ENCODE results near the gene NCK1. TPM values are rescaled to one million over a fixed set of nuclear protein-coding genes. Genes with fewer than 3 reads are reported as not detected.

NCK1 gene
- total RNA-seq, 1 donor from 2014 or later: 43.7 TPM

DNA sequence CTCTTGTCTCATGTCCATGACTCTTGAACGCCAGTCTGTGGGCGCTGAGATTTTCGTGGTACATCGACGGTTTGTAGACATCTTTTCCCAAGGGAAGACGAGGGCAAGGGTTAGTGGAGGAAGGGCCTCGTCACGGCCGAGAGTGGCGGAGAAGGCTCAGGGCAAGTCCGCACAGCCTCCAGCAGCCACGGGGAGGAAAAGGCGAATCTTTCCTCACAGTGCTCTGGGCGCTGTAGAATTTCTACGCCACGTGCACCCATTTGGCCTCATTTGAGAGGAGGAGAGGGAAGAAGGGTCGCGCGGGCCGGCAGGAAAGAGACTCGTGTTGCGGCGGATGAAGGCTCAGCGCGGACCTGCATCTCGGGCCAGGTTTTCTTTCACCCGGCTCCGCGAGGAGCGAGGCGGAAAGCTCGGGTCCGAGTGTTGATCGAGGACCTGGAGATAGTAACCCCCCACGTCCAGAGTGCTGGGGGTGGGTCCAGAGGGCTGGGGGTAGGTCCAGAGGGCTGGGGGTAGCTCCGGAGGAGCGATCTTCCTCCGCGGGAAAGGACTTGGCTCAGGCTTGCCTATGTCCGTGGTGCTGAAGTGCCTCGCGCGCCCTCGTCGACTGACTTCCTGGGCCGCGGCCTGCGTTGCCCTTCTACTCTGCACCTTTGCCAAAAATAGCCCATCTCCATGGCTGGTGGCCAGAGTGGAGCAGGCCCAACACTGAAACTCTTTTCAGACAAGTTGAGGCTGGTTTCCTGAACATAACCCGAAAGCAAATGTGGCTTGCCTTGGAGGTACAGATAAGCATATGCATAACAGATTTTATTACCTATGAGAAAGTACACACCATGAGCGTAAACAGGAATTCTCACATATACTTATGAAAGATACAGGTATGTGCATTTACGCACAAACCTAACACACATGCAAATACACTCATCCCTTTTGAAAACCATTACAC, 42.0 kb upstream of the NCK1 start:
- TF ChIP-seq, protein P1, sequence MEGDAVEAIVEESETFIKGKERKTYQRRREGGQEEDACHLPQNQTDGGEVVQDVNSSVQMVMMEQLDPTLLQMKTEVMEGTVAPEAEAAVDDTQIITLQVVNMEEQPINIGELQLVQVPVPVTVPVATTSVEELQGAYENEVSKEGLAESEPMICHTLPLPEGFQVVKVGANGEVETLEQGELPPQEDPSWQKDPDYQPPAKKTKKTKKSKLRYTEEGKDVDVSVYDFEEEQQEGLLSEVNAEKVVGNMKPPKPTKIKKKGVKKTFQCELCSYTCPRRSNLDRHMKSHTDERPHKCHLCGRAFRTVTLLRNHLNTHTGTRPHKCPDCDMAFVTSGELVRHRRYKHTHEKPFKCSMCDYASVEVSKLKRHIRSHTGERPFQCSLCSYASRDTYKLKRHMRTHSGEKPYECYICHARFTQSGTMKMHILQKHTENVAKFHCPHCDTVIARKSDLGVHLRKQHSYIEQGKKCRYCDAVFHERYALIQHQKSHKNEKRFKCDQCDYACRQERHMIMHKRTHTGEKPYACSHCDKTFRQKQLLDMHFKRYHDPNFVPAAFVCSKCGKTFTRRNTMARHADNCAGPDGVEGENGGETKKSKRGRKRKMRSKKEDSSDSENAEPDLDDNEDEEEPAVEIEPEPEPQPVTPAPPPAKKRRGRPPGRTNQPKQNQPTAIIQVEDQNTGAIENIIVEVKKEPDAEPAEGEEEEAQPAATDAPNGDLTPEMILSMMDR (IDR thresholded peaks at IDR 0.05; ENCODE audit: insufficient read depth, low read depth, low read length): no peak
- TF ChIP-seq EZH2 (IDR thresholded peaks at IDR 0.05; ENCODE audit: insufficient read depth, low read length): no peak
- H3K27ac ChIP-seq (ENCODE audit: low read depth, low read length): peak overlapping the region; percentile 91

DNA sequence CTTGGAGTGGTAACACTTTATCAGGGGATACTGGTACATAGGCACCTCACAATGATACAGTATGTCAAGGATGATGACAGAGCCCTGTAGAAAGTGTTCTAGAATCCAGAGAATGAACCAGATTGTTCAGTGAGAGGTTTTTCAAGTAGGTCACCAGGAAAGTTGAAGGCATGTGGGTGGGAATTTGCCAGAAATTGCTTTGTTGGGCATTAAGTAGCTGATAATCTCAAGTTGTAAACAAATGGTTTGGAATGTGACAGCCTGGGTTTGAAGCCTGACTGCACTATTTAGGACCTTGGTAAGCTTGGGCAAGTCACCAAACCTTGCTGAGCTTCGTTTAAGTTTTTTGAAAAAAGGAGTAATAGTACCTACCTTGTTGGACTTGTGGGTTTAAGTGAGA, 30.5 kb upstream of the NCK1 start:
- Histone ChIP-seq H3K27ac (ENCODE audit: low read depth, low read length) (no peak overlapping the region), H3K79me2 (ENCODE audit: insufficient read depth, low read length) (peaks cover 86% of the 10 kb centered on the region), H3K36me3 (ENCODE audit: insufficient read depth, low read length) (no peaks in the 10 kb centered on the region), H4K20me1 (ENCODE audit: insufficient read depth, low read length) (peaks cover 32% of the 10 kb centered on the region), H3K4me2 (ENCODE audit: low read length) (no peak overlapping the region), H3K9ac (ENCODE audit: low read length) (no peak overlapping the region), H3K9me3 (ENCODE audit: insufficient read depth, low read depth, low read length) (no peaks in the 10 kb centered on the region), H3K4me3 (ENCODE audit: insufficient read depth, low read depth, low read length) (no peak overlapping the region), H2AFZ (ENCODE audit: low read depth, low read length) (no peak overlapping the region), H3K27me3 (ENCODE audit: insufficient read depth, low read length) (no peaks in the 10 kb centered on the region), H3K4me1 (ENCODE audit: insufficient read depth, low read length) (no peaks in the 10 kb centered on the region)
- TF ChIP-seq EZH2 (IDR thresholded peaks at IDR 0.05; ENCODE audit: insufficient read depth, low read length): no peak
- TF ChIP-seq, protein P1 (IDR thresholded peaks at IDR 0.05; ENCODE audit: insufficient read depth, low read depth, low read length): no peak
- FAIRE-seq (no peak), DNase-seq (ENCODE audit: low read depth) (no peak)
- no peak overlapping the region for H3K27ac Mint-ChIP-seq (ENCODE audit: unreplicated experiment)
- peaks cover 12% of the 10 kb centered on the region for H3K4me1 Mint-ChIP-seq (ENCODE audit: low read depth, unreplicated experiment)
- no peak overlapping the region for H3K4me3 Mint-ChIP-seq (ENCODE audit: unreplicated experiment)
- H3K36me3 Mint-ChIP-seq (ENCODE audit: low read depth, unreplicated experiment): no peaks in the 10 kb centered on the region
- H3K9me3 Mint-ChIP-seq (ENCODE audit: unreplicated experiment): no peaks in the 10 kb centered on the region
- H3K27me3 Mint-ChIP-seq (ENCODE audit: low read depth, unreplicated experiment): no peaks in the 10 kb centered on the region

More for the DNA sequence above, 42.0 kb upstream of the NCK1 start:
- H3K4me3 Mint-ChIP-seq (ENCODE audit: unreplicated experiment): peak overlapping the region; percentile 89
- peaks cover 39% of the 10 kb centered on the region for H4K20me1 ChIP-seq (ENCODE audit: insufficient read depth, low read length)
- H3K4me1 Mint-ChIP-seq (ENCODE audit: low read depth, unreplicated experiment): peaks cover 10% of the 10 kb centered on the region
- peak overlapping the region; percentile 90 for H3K9ac ChIP-seq (ENCODE audit: low read length)
- peak overlapping the region; percentile 96 for H3K27ac Mint-ChIP-seq (ENCODE audit: unreplicated experiment)
- H3K27me3 ChIP-seq (ENCODE audit: insufficient read depth, low read length): no peaks in the 10 kb centered on the region
- no peaks in the 10 kb centered on the region for H3K36me3 ChIP-seq (ENCODE audit: insufficient read depth, low read length)
- peak overlapping the region; percentile 95 for H3K4me2 ChIP-seq (ENCODE audit: low read length)
- H2AFZ ChIP-seq (ENCODE audit: low read depth, low read length): peak overlapping the region; percentile 91
- H3K4me3 ChIP-seq (ENCODE audit: insufficient read depth, low read depth, low read length): peak overlapping the region; percentile 79
- no peak for FAIRE-seq
- H3K9me3 ChIP-seq (ENCODE audit: insufficient read depth, low read depth, low read length): no peaks in the 10 kb centered on the region
- H3K79me2 ChIP-seq (ENCODE audit: insufficient read depth, low read length): peaks cover 55% of the 10 kb centered on the region
- H3K27me3 Mint-ChIP-seq (ENCODE audit: low read depth, unreplicated experiment): no peaks in the 10 kb centered on the region
- peak; percentile 62 for DNase-seq (ENCODE audit: low read depth)
- peaks cover 15% of the 10 kb centered on the region for H3K4me1 ChIP-seq (ENCODE audit: insufficient read depth, low read length)
- peaks cover 2% of the 10 kb centered on the region for H3K36me3 Mint-ChIP-seq (ENCODE audit: low read depth, unreplicated experiment)
- H3K9me3 Mint-ChIP-seq (ENCODE audit: unreplicated experiment): peaks cover 4% of the 10 kb centered on the region
